Measurements from ENCODE around the gene RAB5A.
"Not testable (repeated sequence)": the region's sequence is repeated elsewhere in the genome, so short reads cannot be mapped to it uniquely, and the experiment has no call there.

Gene RAB5A

GRCh38 chr3:20028905-20029331 is 82.0 kb downstream of the RAB5A start:
- no peak for DNase-seq (ENCODE audit: low spot score)

- not testable (repeated sequence) for DNase-seq (ENCODE audit: low spot score)
Measured at GRCh38 chr3:20031939-20032338, 85.0 kb downstream of the RAB5A start.
